GM18907 (cell line): ENCODE data around the gene TBX6.
"Not testable (repeated sequence)": the region's sequence is repeated elsewhere in the genome, so short reads cannot be mapped to it uniquely, and the experiment has no call there.

Source experiments
- ATAC-seq: cut with Tn5 transposase; IDR thresholded peaks from one replicate; pipeline ENCODE4 v1.9.1; 2021; ENCODE audit warnings: mild to moderate bottlenecking, moderate library complexity; ENCODE audit not compliant: unreplicated experiment

Gene TBX6, protein sequence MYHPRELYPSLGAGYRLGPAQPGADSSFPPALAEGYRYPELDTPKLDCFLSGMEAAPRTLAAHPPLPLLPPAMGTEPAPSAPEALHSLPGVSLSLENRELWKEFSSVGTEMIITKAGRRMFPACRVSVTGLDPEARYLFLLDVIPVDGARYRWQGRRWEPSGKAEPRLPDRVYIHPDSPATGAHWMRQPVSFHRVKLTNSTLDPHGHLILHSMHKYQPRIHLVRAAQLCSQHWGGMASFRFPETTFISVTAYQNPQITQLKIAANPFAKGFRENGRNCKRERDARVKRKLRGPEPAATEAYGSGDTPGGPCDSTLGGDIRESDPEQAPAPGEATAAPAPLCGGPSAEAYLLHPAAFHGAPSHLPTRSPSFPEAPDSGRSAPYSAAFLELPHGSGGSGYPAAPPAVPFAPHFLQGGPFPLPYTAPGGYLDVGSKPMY

DNA sequence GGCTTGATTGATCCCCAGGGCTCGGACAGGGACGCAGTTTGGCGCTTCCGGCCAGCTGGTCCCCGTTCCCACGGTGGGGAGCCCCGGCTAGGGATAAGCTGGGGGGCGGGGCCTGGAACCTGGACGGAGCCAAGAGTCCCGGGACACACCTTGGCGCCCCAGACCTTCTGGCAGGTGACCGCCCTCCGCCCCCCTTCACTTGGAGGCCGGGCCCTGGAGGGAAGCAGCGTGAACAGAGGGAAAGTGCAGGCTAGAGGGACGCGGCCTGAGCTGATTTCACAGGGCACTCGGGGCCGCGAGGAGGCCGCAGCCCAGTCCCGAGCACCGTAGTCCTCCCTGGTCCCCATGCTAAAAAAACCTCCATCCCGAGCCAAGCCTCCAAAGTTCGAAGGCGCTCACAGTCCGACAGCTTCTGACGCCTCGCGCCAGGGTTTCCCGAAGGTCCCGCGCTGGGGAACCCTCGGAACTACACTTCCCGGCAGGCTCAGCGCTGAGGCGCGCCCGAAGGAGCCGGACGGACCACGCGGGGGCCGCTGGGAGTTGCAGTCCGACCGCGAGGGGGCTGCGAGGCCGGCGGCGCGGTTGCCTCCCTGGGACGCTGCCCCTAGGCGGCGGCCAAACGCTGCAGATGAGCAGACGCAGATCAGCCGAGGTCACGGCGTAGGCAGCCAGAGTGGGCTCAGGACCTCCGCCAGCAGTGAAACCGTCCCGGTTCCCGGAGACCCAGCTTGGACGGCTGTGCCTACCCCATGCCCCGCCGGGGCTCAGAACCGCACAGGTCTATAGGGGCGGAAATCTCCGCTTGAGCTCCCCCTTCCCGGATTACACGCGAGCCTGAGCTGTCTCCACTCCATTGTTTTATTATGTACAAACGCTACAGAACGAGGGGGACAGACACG is at the start of gene TBX6:
Gene TBX6 (minus strand): TSS at position 451 of the 899 bp plus-strand sequence. CDS start 731 bp downstream, outside the sequence.
- peak; percentile 68 for ATAC-seq

DNA sequence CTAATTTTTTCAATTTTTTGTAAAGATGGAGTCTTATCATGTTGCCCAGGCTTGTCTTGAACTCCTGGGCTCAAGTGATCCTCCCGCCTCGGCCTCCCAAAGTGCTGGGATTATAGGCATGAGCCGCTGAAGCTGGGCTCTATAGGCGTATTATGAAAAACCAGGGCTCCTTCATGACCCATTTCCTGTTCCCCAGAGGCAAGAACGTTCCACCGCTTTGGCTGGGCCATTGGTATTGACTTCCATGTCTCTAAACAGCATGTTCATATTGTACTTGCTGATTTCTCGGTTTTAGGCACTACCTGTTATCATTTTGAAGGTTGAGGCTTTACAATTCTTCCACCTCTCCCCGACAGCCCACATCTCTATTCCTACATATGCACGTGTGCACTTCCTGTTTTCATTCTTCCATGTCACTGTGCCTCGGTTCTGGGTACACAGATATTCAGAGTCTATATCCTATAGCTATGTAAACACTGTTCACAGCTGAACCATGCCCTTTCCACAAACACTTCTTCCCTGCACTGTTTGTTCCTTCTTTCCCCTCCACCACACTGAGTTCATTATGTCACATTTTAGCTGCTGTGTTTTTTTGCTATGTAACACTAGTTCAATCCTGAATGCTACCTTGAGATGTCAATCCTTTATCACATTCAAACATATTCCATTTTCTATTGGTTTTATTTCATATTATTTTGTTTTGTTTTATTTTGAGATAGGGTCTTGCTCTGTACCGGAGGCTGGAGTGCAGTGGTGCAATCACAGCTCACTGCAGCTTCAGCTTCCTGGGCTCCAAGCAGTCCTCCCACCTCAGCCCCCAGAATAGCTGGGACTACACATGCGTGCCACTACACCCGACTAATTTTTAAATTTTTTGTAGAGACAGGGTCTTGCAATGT is 48.1 kb upstream of the TBX6 start:
- ATAC-seq, result no peak

DNA sequence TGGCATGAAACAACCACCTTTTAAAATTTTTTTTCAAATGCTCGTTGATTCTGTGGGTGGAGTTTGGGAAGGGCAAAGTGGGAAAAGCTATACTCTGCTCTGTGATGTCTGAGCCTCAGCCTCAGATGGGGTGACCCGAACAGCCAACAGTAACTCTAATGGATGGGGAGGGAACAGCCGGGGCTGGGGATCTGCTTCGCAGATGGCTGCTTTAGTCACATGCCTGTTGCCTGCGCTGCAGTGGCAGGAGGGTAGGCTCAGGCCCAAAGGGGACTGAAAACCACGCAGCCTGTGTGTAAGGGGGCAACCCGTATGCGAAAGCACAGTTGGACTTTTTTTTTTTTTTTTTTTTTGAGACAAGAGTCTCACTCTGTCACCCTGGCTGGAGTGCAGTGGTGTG is 46.2 kb upstream of the TBX6 start:
- ATAC-seq, result no peak

DNA sequence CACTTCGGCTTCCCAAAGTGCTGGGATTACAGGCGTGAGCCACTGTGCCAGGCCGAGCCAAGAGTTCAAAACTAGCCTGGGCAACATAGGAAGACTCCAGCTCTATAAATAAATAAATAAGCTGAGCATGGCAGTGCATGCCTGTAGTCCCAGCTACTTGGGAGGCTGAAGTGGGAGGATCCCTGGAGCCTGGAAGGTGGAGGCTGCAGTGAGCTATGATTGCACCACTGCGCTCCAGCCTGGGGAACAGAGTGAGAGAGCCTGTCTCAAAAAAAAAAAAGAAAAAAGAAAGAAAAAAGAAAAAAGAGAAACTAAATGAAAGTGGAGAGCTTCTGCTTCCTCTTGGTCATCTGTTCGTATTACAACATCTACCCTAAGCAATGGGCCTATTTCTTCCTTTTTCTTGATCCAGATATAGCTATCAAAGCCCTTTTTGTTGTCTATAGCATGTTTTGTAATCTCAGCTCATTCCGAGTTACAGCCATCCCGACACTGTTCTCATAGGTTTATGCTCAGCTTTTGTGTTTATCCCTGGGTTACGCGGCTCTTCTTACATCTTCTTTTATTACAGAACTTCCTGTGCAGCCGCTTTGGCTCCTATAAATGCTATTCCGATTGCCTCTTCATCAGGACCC is 45.4 kb upstream of the TBX6 start:
- no peak for ATAC-seq

DNA sequence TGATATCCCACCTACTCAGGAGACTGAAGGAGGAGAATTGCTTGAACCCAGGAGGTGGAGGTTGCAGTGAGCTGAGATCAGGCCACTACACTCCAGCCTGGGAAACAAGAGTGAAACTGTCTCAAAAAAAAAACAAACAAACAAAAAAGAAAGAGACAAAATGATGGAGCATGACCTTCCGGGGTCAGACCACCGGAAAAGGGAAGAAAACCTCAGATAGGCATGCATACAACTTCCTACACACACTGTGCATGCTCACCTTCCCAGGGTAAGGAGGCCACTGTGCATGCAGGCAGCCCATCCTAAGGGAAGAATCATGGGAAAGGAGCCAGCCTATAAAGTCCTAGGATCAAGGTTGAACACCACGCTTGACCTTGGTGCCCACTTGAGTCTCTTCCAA is 40.9 kb upstream of the TBX6 start:
- ATAC-seq, result no peak

DNA sequence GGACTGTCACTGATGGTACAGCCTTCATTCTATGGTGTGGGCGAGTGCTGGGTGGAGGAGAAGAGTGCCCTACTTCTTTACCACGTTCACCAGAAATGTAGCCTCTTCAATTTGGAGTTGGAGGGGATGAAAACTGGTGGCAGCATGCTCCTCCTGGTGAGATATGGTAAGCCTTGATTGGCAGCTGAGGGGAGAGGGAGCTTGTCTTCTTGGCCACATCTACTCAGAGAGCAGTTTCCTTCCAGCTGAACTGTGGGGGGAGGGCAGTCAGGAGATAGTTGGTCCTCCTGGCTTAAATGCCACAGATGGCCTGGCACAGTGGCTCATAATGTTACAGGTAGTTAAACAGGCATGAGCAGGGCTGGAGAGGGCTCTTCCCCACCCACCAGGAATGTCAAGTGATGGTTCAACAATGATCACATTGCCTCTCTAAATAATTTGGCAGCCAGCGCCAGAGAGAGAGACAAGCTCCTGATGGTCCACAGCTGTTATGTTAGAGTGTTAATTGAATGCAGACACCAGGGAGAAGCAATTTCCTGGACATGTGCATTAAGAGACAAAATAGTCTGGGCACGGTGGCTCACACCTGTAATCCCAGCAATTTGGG is 40.2 kb upstream of the TBX6 start:
- ATAC-seq, result no peak

DNA sequence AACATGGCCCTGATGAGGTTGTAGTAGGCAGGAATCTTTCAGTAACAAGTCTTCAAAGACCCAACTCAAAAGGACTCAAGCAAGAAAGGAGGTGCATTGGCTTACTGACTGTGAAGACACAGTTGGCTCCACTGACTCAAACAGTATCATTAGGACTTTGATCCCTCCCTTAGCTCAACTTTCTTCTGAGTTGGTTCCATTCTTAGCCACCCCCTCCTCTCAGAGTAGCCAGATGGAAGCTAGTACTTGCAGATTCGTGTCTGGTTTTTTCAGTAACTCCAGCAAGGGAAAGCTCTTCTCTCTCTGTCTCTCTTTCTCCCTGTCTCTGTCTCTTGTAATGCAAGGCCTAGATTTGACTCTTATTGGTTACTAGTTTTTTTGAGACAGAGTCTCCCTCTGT is 36.3 kb upstream of the TBX6 start:
- no peak for ATAC-seq

DNA sequence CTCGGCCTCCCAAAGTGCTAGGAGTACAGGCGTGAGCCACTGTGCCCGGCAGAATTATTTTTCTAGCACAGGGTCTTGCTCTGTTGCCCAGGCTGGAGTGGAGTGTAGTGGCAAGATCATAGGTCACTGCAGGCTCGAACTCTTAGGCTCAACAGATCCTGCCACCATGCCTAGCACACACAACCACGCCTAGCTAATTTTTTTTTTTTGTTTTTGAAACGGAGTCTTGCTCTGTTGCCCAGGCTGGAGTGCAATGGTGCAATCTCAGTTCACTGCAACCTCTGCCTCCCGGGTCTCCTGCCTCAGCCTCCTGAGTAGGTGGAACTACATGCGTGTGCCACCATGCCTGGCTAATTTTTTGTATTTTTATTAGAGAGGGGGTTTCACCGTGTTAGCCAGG is 34.0 kb upstream of the TBX6 start:
- ATAC-seq, result not testable (repeated sequence)

DNA sequence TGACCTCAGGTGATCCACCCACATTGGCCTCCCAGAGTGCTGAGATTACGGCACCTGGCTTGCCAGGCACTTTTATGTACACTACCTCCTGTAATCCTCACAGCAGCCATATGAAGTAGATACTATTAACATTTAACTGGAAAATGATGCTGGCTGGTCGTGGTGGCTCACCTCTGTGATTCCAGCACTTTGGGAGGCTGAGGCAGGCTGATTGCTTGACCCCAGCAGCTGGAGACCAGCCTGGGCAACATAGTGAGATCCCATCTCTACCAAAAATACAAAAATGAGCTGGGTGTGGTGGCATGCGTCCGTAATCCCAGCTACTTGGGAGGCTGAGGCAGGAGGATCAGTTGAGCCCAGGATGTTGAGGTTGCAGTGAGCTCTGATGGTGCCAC is 33.3 kb upstream of the TBX6 start:
- no peak for ATAC-seq

DNA sequence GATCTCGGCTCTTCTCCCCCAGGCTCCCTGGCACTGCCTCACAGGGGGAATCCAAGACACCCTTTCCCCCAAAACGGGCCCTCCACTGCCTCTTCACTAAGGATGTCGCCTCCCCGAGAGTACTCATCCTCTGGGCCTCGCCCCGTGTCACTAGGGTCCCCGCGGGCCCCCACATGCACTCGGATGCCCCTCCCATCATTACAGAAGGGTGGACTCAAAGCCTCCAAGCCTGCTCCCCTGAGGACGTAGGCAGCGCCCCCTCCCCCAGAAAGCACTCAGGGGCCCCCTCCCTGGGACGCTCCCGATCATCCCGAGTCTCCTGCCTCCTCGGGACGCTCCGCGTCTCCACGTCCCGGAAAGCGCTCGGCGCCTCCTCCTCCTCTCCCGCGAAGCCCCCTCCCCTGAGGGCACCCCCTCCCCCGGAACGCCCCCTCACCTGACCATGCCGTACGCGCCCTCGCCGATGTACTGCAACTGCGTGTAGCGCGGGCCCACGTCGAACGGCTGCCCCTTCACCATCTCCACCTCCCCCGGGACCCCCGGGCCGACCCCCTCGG is 31.0 kb upstream of the TBX6 start:
- ATAC-seq, result peak; percentile 5

DNA sequence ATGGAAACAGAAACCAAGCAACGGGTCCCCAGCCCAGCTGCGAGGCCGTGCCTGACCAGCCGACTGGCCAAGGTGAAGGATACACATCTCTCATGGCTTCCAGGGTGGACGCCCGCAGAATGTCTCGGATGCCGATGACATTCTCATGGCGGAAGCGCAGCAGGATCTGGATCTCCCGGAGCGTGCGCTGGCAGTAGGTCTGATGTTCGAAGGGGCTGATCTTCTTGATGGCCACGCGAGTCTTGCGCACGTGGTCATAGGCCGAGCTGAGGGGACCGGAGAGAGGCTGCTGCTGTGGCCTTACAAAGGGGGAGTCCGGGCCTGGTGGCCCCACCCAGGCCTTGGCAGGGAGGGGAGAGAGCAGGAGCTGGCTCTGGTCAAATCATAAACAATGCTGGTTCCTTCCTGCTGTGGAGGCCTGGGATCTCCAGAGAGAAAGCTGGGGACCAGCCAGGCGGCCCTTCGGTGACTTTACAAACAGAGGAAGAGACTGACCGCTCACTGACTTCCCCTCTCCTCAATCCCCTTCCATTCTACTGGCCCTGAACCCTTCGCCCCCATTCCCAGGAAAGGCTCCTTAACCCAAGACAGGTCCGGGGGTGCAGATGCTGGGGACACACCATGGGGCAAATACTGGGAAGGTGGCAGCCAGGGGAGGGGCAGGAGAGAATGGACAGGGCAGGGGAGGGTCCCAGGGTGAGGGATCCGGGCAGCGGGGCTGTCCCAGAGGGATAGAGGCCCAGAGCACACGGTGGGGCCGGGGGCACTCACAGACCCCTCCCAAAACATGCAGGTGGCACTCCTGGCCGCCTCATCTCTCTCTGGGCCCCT is 30.2 kb upstream of the TBX6 start:
- ATAC-seq, result no peak

DNA sequence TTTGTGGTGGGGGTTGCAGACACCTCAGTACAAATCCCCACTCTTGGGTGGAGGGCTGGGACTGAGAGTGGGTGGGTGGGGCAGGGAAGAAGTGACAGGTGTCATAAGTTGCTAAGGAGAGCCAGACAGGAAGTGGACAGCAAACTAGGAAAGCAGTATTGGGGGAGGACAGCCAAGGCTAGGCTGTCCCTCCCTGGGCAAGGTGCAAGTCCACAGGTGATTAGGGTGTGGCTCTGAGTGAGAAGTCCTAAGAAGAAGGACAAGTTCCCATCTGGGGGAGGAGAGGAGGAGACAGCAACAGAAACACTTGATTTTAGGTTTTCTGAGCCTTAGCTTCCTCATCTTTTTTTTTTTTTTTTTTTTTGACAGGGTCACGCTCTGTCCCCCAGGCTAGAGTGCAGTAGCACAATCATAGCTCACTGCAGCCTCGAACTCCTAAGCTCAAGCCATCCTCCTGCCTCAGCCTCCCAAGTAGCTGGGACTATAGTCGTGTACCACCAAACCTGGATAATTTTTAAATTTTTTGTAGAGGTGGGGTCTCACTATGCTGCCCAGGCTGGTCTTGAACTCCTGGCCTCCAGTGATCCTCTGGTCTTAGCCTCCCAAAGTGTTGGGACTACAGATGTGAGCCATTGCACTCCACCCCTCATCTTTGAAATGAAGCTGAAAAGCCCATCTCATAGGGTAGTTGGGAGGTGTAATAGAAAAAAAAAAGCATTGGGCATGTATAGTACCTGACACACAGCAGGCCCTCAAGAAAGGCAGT is 28.8 kb upstream of the TBX6 start:
- no peak for ATAC-seq

DNA sequence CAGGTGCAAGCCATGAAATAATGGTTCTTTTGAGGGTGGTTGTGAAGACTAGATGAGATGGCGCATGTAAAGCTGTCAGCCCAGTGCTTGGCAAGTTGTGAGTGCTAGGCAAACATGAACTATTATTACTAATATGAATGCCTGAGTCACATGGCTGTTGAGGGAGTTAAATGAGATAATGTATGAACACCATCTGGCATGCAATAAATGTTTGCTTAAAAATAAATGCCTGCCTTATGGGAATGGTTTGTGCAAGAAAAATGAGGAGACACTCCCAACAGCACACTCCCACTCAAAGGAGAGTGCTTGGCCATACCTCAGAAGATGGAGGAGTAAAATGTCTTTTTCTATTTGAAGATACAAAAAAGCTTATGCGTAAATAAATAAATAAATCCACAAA is 27.7 kb upstream of the TBX6 start:
- no peak for ATAC-seq

DNA sequence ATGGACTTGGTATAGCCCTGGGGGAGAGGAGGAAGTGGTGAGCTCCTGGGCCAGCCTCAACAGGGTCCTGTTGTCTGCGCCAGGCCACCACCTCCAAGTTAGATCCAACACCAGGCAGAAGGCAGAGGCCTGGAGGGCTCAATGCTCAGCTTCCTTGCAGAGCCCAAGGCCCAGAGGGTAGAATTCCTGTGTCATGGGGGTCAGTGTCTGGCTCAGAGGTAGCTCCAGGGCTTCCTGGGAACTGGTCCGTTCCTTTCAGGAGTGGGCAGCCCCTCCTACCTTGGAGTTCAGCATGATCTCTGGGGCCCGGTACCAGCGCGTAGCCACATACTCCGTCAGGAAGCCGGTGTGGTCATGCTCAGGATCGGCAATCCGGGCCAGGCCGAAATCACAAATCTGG is 26.0 kb upstream of the TBX6 start:
- ATAC-seq, result no peak

DNA sequence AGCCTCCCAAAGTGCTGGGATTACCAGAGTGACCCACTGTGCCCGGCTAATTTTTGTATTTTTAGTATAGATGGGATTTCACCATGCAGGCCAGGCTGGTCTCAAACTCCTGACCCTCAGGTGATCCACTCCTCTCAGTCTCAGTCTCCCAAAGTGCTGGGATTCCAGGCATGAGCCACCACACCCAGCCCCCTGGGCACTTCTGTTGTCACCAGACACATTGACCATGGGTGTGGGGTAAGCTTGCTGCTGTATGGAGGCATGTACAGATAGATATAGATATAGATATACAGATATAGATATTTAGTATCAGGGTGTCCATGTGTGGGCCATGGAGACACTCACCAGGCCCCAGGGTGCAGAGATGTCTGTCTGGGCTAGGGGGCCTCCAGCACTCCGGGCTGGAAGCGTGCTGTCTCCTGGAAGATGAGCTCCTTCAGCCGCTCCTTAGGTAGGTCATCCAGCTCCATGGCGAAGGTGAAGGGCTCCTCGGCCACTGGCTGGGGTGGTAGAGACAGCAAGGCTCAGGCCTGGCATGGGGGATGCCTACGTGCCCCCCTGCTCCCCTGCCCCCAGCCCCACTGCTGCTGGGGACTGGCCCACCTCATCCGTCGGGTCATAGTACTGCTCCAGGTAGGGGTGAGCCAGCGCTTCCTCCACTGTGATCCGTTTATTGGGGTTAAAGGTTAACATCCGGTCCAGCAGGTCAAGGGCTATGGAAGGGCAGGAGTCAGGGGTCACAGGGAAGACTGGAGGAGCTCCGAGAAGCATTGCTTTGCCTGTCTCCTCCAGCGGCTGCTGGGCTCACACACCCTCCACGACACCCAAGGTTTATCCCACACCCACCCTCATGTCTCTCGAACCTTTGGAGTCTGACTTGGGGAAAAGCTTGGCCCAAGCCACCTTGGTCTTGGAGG is 24.8 kb upstream of the TBX6 start:
- no peak for ATAC-seq

DNA sequence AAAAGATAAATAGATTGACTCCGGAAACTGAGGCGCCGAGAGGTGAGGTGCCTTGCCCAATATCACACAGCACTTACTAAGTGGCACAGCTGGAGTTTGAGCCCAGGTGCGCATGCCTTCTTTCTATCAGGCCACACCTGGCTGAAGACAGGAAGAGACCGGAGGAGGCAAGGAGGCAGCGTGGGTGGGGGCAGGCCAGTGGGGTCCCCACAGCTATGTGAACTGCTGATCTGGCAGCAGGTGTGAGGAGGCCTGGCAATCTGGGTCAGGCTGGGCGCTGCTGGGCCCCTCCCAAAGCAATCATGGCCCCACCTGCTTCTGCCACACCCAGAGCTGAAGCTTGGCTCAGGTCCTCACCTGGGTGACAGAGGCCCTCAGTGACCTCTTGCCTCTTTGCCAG is 23.5 kb upstream of the TBX6 start:
- ATAC-seq, result no peak

DNA sequence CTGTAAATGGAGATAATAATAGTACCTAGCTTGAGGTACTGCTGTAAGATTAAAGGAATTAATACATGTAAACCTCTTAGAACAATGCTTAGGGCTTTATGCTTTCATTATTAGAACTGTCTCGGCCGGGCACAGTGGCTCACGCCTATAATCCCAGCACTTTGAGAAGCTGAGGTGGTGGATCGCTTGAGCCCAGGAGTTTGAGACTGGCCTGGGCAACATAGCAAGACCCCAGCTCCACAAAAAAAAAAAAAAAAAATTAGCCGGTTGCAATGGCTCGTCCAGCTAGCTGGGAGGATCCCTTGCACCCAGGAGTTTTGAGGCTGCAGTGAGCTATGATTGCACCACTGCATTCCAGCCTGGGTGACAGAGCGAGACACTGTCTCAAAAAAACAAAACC is 23.1 kb upstream of the TBX6 start:
- ATAC-seq, result not testable (repeated sequence)
